ENCODE data around the gene PRRG4. TPM values are rescaled to one million over a fixed set of nuclear protein-coding genes. Genes with fewer than 3 reads are reported as not detected.

PRRG4 gene
- total RNA-seq, 3 donors from 2014 or later, result 8.6 to 18.9 (median 15.1) TPM

DNA sequence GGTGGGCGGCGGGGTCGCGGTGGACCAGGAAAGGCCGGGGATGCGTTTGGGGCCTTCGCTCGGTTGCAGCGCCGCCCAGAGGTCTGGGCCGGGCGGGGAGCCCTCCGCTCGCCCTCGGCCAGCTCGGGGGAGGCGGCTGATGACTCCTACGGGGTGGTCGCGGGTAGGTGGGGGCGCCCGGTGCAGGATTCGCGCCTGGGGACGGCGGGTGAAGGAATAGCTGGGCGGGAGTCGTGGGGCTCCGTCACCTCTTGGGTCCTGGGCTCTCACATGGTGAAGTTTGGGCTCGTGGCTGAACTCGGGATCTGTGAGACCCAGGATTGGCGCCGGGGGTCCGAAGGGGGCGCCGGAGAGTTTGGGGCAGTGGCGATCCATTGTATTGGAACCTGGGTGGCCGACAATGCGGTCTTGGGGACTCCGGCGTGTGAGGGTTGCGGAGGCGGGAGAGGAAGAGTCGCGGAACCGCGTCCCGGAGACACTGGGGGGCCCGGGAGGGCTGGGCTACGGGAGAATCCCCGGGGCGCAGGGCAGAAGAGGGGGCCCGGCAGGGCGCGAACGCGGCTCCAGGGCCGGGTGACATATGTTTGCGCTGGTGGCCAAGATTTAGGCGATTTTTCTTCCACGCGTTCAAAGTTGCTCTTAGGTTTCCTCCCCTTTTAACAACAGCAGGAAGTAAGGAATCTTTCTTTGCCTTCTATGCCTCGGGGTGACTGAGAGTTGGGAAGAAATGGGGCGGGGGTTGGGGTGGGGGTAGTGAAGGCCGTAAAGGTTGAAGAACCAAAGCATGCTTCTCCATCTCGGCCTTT, 63.8 kb downstream of the PRRG4 start:
- Histone ChIP-seq H3K4me1 (ENCODE audit: low read depth) (peaks cover 4% of the 10 kb centered on the region), H3K36me3 (ENCODE audit: low read depth) (no peaks in the 10 kb centered on the region), H3K4me3 (peak overlapping the region; percentile 88), H3K9me3 (no peaks in the 10 kb centered on the region)
- peak; percentile 61 to 76 (median 72) for DNase-seq
- TF ChIP-seq, protein P1, sequence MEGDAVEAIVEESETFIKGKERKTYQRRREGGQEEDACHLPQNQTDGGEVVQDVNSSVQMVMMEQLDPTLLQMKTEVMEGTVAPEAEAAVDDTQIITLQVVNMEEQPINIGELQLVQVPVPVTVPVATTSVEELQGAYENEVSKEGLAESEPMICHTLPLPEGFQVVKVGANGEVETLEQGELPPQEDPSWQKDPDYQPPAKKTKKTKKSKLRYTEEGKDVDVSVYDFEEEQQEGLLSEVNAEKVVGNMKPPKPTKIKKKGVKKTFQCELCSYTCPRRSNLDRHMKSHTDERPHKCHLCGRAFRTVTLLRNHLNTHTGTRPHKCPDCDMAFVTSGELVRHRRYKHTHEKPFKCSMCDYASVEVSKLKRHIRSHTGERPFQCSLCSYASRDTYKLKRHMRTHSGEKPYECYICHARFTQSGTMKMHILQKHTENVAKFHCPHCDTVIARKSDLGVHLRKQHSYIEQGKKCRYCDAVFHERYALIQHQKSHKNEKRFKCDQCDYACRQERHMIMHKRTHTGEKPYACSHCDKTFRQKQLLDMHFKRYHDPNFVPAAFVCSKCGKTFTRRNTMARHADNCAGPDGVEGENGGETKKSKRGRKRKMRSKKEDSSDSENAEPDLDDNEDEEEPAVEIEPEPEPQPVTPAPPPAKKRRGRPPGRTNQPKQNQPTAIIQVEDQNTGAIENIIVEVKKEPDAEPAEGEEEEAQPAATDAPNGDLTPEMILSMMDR (IDR thresholded peaks at IDR 0.05), result peak; percentile 22
- peak; percentile 58 for ATAC-seq
- intact Hi-C loops (cut with DNase I, micrococcal nuclease), result no loop called here

DNA sequence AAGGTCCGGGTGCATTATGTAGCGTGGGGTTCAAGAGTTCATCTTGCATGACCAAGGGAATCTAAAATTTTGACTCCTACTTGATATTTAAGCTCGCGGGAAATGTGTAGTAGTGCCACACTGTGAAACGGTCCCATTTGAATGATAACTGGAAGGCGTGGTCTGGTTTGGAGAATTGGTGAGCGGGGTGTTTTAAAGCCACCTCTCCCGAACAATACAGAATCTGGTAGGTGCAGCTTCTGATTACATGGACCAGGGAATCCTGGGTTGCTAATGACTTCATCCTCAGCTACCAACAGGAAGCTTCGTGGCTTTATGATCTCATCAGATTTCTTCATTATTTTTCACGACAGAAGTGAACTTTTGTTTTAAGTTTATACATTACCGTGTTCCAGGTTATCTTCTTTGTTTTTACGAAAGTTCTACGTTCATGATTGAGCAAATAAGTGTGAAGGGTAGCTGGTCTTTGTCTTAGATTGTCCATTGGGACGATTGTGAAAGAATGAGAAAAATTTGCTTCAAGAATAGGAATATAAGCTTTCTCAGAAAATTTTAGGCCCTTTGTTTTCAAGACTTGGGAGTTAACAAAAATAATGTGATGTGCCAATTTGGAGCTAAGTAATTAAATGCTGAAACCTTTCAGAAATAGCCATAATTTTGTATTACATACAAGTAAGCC, 64.6 kb downstream of the PRRG4 start:
- no peak overlapping the region for H3K4me3 ChIP-seq
- peaks cover 4% of the 10 kb centered on the region for H3K4me1 ChIP-seq (ENCODE audit: low read depth)
- H3K9me3 ChIP-seq, result no peaks in the 10 kb centered on the region
- TF ChIP-seq, protein P1 (IDR thresholded peaks at IDR 0.05), result no peak
- DNase-seq (peak in 1 of 3 donors; percentile 46), ATAC-seq (peak; percentile 64)
- H3K36me3 ChIP-seq (ENCODE audit: low read depth), result no peaks in the 10 kb centered on the region
- intact Hi-C loops (cut with DNase I, micrococcal nuclease), result no loop called here

DNA sequence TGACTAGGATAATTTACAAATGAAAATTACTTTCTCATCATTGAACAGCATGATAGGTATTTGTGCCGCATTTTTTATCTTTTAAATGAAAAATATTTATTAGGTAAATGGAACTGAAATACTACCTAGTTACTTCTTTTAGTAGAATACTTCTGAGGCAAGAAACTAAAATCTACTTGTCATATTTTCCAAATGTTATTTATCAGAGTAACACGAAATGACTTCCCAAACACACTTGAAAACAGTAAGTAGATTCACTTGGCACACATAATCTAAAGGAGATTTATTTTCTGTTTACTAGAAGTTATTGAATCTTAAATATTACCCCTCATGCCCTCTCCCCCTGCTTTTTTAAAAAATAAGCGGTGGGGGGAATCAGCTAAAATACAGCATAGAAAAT, 65.2 kb downstream of the PRRG4 start:
- Histone ChIP-seq H3K9me3 (no peaks in the 10 kb centered on the region), H3K4me1 (ENCODE audit: low read depth) (peaks cover 4% of the 10 kb centered on the region), H3K4me3 (no peak overlapping the region), H3K36me3 (ENCODE audit: low read depth) (no peaks in the 10 kb centered on the region)
- ATAC-seq (no peak), DNase-seq (no peak)
- TF ChIP-seq, protein P1 (IDR thresholded peaks at IDR 0.05), result no peak
- intact Hi-C loops (cut with DNase I, micrococcal nuclease), result no loop called here

DNA sequence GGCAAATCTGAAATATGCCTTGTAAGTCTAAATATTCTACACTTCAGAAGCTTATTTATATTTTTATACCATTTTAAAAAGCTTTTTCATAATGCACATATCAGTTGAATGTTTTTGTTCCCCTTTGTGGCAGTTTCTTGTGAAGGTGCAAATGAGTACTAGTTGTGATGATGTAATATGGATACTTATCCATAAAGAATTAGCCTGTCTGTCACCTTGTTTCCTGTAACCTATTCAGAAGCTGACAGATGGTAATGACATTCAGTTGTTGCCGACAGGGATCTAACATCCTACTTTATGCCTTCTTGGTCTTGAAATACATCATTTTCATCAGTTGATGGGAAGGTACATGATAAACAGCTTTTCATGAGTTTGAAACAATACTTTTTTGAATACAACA, 65.7 kb downstream of the PRRG4 start:
- H3K4me3 ChIP-seq, result no peak overlapping the region
- H3K9me3 ChIP-seq, result no peaks in the 10 kb centered on the region
- DNase-seq (no peak), ATAC-seq (no peak)
- no peaks in the 10 kb centered on the region for H3K36me3 ChIP-seq (ENCODE audit: low read depth)
- TF ChIP-seq, protein P1 (IDR thresholded peaks at IDR 0.05), result no peak
- peaks cover 4% of the 10 kb centered on the region for H3K4me1 ChIP-seq (ENCODE audit: low read depth)
- intact Hi-C loops (cut with DNase I, micrococcal nuclease), result no loop called here

DNA sequence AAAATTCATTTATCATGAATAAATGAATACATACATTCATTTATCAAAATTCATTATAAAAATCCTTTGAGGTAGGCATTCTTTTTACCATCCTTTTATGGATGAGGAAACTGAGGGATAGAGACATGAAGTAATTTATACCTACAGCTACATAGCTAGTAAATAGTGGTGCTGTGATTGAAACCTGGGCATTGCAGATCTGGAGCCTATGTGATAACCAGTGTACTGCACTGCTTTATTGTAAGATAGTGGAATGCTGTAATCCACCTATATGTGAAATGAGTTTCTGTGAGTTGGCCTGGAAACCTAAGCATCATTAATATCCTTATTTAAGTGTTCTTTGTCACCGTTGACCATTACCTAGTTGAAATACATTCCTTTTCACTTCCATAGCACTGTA, 67.4 kb downstream of the PRRG4 start:
- H3K36me3 ChIP-seq (ENCODE audit: low read depth), result no peaks in the 10 kb centered on the region
- DNase-seq, result no peak
- H3K4me3 ChIP-seq, result no peak overlapping the region
- intact Hi-C loops (cut with DNase I, micrococcal nuclease), result no loop called here
- no peaks in the 10 kb centered on the region for H3K9me3 ChIP-seq
- ATAC-seq, result no peak
- H3K4me1 ChIP-seq (ENCODE audit: low read depth), result no peaks in the 10 kb centered on the region
- TF ChIP-seq, protein P1 (IDR thresholded peaks at IDR 0.05), result no peak

Data from mucosa of descending colon (tissue), 3 donors.